GM10266 (cell line): ENCODE measurements around the gene PTCSC3.

ENCODE experiments used
- DNase-seq: peaks from one replicate; pipeline ENCODE4 v3.0.0; 2012; ENCODE audit errors: extremely low spot score
- CTCF ChIP-seq: IDR thresholded peaks from 2 replicates; pipeline ENCODE4 v1.5.1; 2012; ENCODE audit warnings: mild to moderate bottlenecking, low read depth; ENCODE audit not compliant: control insufficient read depth, insufficient read depth; ENCODE audit errors: missing control alignments

PTCSC3 gene

GRCh38 chr14:36207500-36207899 lies 31.0 kb upstream of the PTCSC3 start:
- no peak for DNase-seq
- no peak for TF ChIP-seq CTCF

DNA sequence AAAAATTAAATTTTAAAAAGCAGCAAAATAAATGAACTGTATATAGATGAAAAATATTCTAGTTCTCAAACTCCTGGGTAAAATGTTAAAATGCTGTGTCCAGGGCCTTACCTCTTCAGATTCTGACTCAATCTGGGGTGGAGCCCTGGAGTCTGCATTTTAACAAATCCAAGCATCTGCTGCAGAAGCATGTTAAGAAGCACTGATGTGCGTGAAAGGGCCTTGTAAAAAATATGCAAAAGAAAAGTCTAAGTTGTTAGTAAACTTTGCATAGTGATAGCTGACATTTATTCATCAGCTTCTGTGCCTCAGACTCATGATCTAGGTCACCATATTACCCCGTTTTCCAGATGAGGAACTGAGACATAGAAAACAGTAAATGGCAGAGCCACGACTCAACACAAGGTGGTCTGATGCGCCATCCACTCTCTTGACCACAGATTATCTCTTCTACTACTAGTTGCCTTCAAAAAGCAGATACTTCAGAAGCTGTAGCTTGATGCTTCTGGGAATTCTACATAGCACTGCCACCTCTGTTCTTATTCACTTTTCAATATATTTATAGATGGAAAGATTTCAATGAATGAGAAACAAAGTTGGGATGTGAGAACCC lies 28.0 kb upstream of the PTCSC3 start:
- TF ChIP-seq CTCF, result no peak
- DNase-seq, result no peak

DNA sequence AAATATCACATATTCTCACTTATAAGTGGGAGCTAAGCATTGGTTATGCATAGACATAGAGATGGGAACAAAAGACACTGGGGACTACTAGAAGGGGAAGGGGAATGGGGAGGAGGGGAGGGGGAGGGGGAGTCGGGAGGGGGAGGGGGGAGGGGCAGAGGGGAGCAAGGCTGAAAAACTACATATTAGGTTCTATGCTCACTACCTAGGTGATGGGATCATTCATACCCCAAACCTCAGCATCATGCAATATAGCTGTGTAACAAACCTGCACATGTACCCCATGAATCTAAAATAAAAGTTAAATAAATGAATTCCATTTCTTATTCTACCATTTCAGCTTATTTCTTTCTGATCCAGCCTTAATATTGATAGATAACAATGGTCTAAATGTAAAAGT lies 21.9 kb upstream of the PTCSC3 start:
- TF ChIP-seq CTCF, result no peak
- DNase-seq, result no peak

- DNase-seq, result no peak
- TF ChIP-seq CTCF, result no peak
Observed at GRCh38 chr14:36194663-36195062, 18.1 kb upstream of the PTCSC3 start.

DNA sequence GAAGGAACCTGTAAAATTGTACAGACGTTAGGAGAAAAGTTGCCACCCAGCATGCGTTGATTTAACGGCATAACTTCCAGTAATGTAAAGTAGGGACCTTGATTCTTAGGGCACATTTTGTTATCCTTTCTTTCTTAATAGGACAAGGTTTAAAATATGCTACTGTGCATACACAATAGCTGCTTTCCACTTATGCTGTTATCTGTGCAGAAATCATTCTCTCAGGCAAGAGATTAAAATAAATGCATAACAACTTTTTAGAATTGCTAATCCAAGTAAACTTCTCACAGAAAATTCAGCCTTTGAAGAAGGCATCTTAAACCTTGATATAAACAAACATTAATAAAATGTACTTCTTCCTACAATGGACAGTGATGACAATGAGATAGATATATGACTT lies 16.0 kb upstream of the PTCSC3 start:
- no peak for DNase-seq
- no peak for TF ChIP-seq CTCF

GRCh38 chr14:36183402-36183801 lies 6.9 kb upstream of the PTCSC3 start:
- DNase-seq, result no peak
- TF ChIP-seq CTCF, result no peak

- no peak for DNase-seq
- no peak for TF ChIP-seq CTCF
Observed at GRCh38 chr14:36181417-36181816, 4.9 kb upstream of the PTCSC3 start.
